H9 (cell line): ENCODE measurements around the gene MUC5B. TPM values are rescaled to one million over a fixed set of nuclear protein-coding genes. Genes with fewer than 3 reads are reported as not detected.
A peak's percentile ranks its signal among the peaks of the same experiment; 100 is the strongest.

Source experiments
- DNase-seq: peaks from one replicate; pipeline ENCODE4 v3.0.0-alpha.2; 2017
- H2AFZ ChIP-seq: one replicate; pipeline ENCODE4 v1.6.1; 2013; ENCODE audit warnings: mild to moderate bottlenecking, low read length, control low read depth, moderate library complexity
- H2AK5ac ChIP-seq: 2 replicates; pipeline ENCODE4 v1.6.1; 2013; ENCODE audit warnings: low read length, control low read depth, mixed read lengths; ENCODE audit not compliant: insufficient read length
- H2BK120ac ChIP-seq: one replicate; pipeline ENCODE4 v1.6.1; 2013; ENCODE audit warnings: low read depth, mild to moderate bottlenecking, low read length, control low read depth, inconsistent platforms; ENCODE audit not compliant: poor library complexity, severe bottlenecking
- H2BK12ac ChIP-seq: 2 replicates; pipeline ENCODE4 v1.6.1; 2013; ENCODE audit warnings: low read length, control low read depth, mixed read lengths, low read depth; ENCODE audit not compliant: insufficient read length
- H2BK15ac ChIP-seq: 2 replicates; pipeline ENCODE4 v1.6.1; 2013; ENCODE audit warnings: low read depth, low read length, control low read depth
- H2BK20ac ChIP-seq: one replicate; pipeline ENCODE4 v1.6.1; 2013; ENCODE audit warnings: low read depth, mild to moderate bottlenecking, low read length, control low read depth, inconsistent platforms; ENCODE audit not compliant: poor library complexity, severe bottlenecking
- H2BK5ac ChIP-seq: 2 replicates; pipeline ENCODE4 v1.6.1; 2013; ENCODE audit warnings: low read length, control low read depth, mixed read lengths; ENCODE audit not compliant: insufficient read length
- H3K14ac ChIP-seq: 2 replicates; pipeline ENCODE4 v1.6.1; 2013; ENCODE audit warnings: low read length, control low read depth; ENCODE audit not compliant: insufficient read depth
- H3K18ac ChIP-seq: 2 replicates; pipeline ENCODE4 v1.6.1; 2013; ENCODE audit warnings: low read depth, mild to moderate bottlenecking, mixed read lengths, low read length, control low read depth; ENCODE audit not compliant: insufficient read length
- H3K23ac ChIP-seq: 2 replicates; pipeline ENCODE4 v1.6.1; 2013; ENCODE audit warnings: low read length, control low read depth, mixed read lengths, low read depth; ENCODE audit not compliant: insufficient read length
- H3K23me2 ChIP-seq: 2 replicates; pipeline ENCODE4 v1.6.1; 2013; ENCODE audit warnings: low read depth, mild to moderate bottlenecking, mixed read lengths, low read length, control low read depth; ENCODE audit not compliant: insufficient read length, poor library complexity, severe bottlenecking
- H3K27ac ChIP-seq: 2 replicates; pipeline ENCODE4 v1.5.1; 2013; ENCODE audit warnings: low read length, control low read depth, mixed read lengths, low read depth; ENCODE audit not compliant: insufficient read length
- H3K27me3 ChIP-seq: 2 replicates; pipeline ENCODE4 v1.6.1; 2013; ENCODE audit warnings: low read length, control low read depth, inconsistent platforms; ENCODE audit not compliant: insufficient read depth
- H3K4ac ChIP-seq: 2 replicates; pipeline ENCODE4 v1.6.1; 2013; ENCODE audit warnings: low read depth, mild to moderate bottlenecking, control low read depth, inconsistent platforms, low read length, moderate library complexity
- H3K4me1 ChIP-seq: 2 replicates; pipeline ENCODE4 v1.6.1; 2013; ENCODE audit warnings: low read length, control low read depth, inconsistent platforms; ENCODE audit not compliant: insufficient read depth
- H3K4me2 ChIP-seq: 2 replicates; pipeline ENCODE4 v1.6.1; 2013; ENCODE audit warnings: low read length, control low read depth, mixed read lengths; ENCODE audit not compliant: insufficient read length, insufficient read depth
- H3K56ac ChIP-seq: 2 replicates; pipeline ENCODE4 v1.6.1; 2013; ENCODE audit warnings: low read depth, mild to moderate bottlenecking, mixed read lengths, low read length, control low read depth; ENCODE audit not compliant: insufficient read length
- H3K79me1 ChIP-seq: 2 replicates; pipeline ENCODE4 v1.6.1; 2013; ENCODE audit warnings: low read depth, mild to moderate bottlenecking, moderate library complexity, low read length, control low read depth, inconsistent platforms; ENCODE audit not compliant: insufficient read depth, poor library complexity, severe bottlenecking
- H3K79me2 ChIP-seq: 2 replicates; pipeline ENCODE4 v1.6.1; 2013; ENCODE audit warnings: low read length, control low read depth, inconsistent platforms; ENCODE audit not compliant: insufficient read depth
- H3K9ac ChIP-seq: 2 replicates; pipeline ENCODE4 v1.6.1; 2013; ENCODE audit warnings: low read length, control low read depth, mixed read lengths; ENCODE audit not compliant: insufficient read length; ENCODE audit errors: extremely low read depth
- H3K9me3 ChIP-seq: one replicate; pipeline ENCODE4 v1.6.1; 2013; ENCODE audit warnings: low read depth, low read length, inconsistent platforms; ENCODE audit not compliant: control insufficient read depth
- H3T11ph ChIP-seq: one replicate; pipeline ENCODE4 v1.6.1; 2013; ENCODE audit warnings: mild to moderate bottlenecking, low read length, control low read depth, inconsistent platforms
- H4K20me1 ChIP-seq: one replicate; pipeline ENCODE4 v1.6.1; 2013; ENCODE audit not compliant: control insufficient read depth, insufficient read length, insufficient read depth
- H4K5ac ChIP-seq: 2 replicates; pipeline ENCODE4 v1.6.1; 2013; ENCODE audit warnings: low read depth, mild to moderate bottlenecking, mixed read lengths, low read length, control low read depth; ENCODE audit not compliant: insufficient read length
- H4K8ac ChIP-seq: replicated peaks from 2 replicates; pipeline ENCODE4 v1.6.1; 2013; ENCODE audit warnings: low read length, control low read depth, mixed read lengths, low read depth; ENCODE audit not compliant: insufficient read length
- H4K91ac ChIP-seq: 2 replicates; pipeline ENCODE4 v1.6.1; 2013; ENCODE audit warnings: low read depth, mild to moderate bottlenecking, moderate library complexity, mixed read lengths, low read length, control low read depth; ENCODE audit not compliant: insufficient read length
- H3K27ac Mint-ChIP-seq, 3 experiments: 2 replicates in 2 of 3; 3 replicates in 1 of 3; pipeline ENCODE4 v1.8.0; 2020 to 2021; ENCODE audit warnings: mixed read lengths in 3 of 3, mild to moderate bottlenecking in 1 of 3, moderate library complexity in 1 of 3
- H3K27me3 Mint-ChIP-seq: 2 replicates; pipeline ENCODE4 v1.8.0; 2021; ENCODE audit warnings: low read depth, mild to moderate bottlenecking, moderate library complexity, mixed read lengths
- H3K36me3 Mint-ChIP-seq, 3 experiments: 2 replicates in 2 of 3; 3 replicates in 1 of 3; pipeline ENCODE4 v1.8.0; 2020 to 2021; ENCODE audit warnings: low read depth in 3 of 3, mixed read lengths in 3 of 3; ENCODE audit not compliant: insufficient read depth in 1 of 3
- H3K4me1 Mint-ChIP-seq, 2 experiments: 2 replicates each; pipeline ENCODE4 v1.8.0; 2020; ENCODE audit warnings: mixed read lengths in 2 of 2
- H3K4me3 Mint-ChIP-seq, 2 experiments: 2 replicates in 1 of 2; 3 replicates in 1 of 2; pipeline ENCODE4 v1.8.0; 2020 to 2021; ENCODE audit warnings: mild to moderate bottlenecking in 2 of 2, mixed read lengths in 2 of 2, moderate library complexity in 1 of 2
- H3K9me3 Mint-ChIP-seq, 2 experiments: 2 replicates in 1 of 2; 3 replicates in 1 of 2; pipeline ENCODE4 v1.8.0; 2020; ENCODE audit warnings: mild to moderate bottlenecking in 2 of 2, mixed read lengths in 2 of 2, moderate library complexity in 1 of 2
- WGBS: extraction: QIAGEN DNeasy Blood & Tissue Kit; methylation state at CpG from one replicate; pipeline ENCODE4 v1.1.7; 2013; ENCODE audit warnings: missing lambda C conversion rate, low lambda C conversion rate, mixed read lengths; ENCODE audit not compliant: insufficient read length; ENCODE audit errors: extremely low coverage; 5-methylcytosine and 5-hydroxymethylcytosine counted together
- total RNA-seq: library from RNA; stranded (reverse); gene quantifications from 2 replicates; pipeline ENCODE4 v1.2.1, GENCODE V29; 2021
- TF ChIP-seq, protein P1 (sequence below): fragments of 200-600 bp; sonication (generic); conservative IDR thresholded peaks from 3 replicates; pipeline ENCODE4 v1.8.0; 2021; ENCODE audit warnings: antibody characterized with exemption, mild to moderate bottlenecking

The MUC5B gene
- total RNA-seq, 1 experiment from 2014 or later: not detected

DNA sequence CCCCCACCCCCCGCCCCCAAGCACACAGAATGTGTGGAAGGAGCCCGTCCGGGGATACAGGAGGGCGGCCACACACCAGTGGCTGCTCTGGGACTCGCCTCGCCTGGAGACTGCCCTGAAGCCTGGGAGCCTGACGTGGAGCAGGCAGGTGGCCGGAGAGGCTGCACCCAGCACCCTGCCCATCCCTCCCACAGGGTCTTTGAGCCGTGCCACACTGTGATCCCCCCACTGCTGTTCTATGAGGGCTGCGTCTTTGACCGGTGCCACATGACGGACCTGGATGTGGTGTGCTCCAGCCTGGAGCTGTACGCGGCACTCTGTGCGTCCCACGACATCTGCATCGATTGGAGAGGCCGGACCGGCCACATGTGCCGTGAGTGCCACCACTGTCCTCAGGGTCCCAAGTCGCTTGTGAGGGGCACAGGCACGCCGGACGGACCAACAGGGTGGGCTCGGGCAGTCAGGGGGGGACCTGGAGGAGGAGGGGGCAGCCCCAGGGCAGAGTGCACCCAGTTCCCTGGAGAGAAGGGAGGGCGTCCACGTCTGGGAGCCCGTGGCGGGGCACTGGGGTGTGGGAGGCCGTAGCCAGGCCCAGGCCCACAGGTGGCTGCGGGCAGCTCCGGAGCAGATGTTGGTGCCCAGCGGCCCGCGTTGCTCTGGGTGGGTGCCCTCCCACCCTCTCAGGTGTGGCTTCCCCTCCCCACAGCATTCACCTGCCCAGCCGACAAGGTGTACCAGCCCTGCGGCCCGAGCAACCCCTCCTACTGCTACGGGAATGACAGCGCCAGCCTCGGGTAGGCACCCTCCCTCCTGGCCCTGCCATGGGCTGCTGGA, 27.0 kb upstream of the MUC5B start:
- Histone ChIP-seq H3K79me1 (no peaks in the 10 kb centered on the region), H2BK12ac (no peak overlapping the region), H3K9ac (no peak overlapping the region), H4K5ac (no peak overlapping the region), H3K9me3 (no peaks in the 10 kb centered on the region), H2BK120ac (no peak overlapping the region), H3K23ac (no peak overlapping the region), H3K79me2 (no peaks in the 10 kb centered on the region), H3K27me3 (no peaks in the 10 kb centered on the region), H4K20me1 (no peaks in the 10 kb centered on the region), H3K14ac (no peak overlapping the region), H4K91ac (no peak overlapping the region), H3T11ph (no peak overlapping the region), H3K4ac (no peak overlapping the region), H3K56ac (no peak overlapping the region), H3K4me1 (no peaks in the 10 kb centered on the region), H2AK5ac (no peak overlapping the region), H2BK15ac (no peak overlapping the region), H3K4me2 (no peak overlapping the region), H3K23me2 (peaks cover 4% of the 10 kb centered on the region), H2BK20ac (no peak overlapping the region), H2AFZ (no peak overlapping the region), H2BK5ac (no peak overlapping the region), H4K8ac (no peak overlapping the region), H3K18ac (no peak overlapping the region), H3K27ac (no peak overlapping the region)
- no peaks in the 10 kb centered on the region for H3K4me1 Mint-ChIP-seq
- H3K27me3 Mint-ChIP-seq: peaks cover 4% of the 10 kb centered on the region
- no peaks in the 10 kb centered on the region; a peak in 1 of 7 replicates for H3K36me3 Mint-ChIP-seq
- peak; percentile 21 for DNase-seq
- TF ChIP-seq, protein P1, sequence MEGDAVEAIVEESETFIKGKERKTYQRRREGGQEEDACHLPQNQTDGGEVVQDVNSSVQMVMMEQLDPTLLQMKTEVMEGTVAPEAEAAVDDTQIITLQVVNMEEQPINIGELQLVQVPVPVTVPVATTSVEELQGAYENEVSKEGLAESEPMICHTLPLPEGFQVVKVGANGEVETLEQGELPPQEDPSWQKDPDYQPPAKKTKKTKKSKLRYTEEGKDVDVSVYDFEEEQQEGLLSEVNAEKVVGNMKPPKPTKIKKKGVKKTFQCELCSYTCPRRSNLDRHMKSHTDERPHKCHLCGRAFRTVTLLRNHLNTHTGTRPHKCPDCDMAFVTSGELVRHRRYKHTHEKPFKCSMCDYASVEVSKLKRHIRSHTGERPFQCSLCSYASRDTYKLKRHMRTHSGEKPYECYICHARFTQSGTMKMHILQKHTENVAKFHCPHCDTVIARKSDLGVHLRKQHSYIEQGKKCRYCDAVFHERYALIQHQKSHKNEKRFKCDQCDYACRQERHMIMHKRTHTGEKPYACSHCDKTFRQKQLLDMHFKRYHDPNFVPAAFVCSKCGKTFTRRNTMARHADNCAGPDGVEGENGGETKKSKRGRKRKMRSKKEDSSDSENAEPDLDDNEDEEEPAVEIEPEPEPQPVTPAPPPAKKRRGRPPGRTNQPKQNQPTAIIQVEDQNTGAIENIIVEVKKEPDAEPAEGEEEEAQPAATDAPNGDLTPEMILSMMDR: no peak
- H3K9me3 Mint-ChIP-seq: peaks cover 5 to 8% of the 10 kb centered on the region in 2 experiments
- no CpG with 5 or more reads among the region's 41 CpGs for WGBS
- no peak overlapping the region for H3K27ac Mint-ChIP-seq
- no peak overlapping the region for H3K4me3 Mint-ChIP-seq
